Measurements from ENCODE around the gene KLHL29.
A peak's percentile ranks its signal among the peaks of the same experiment; 100 is the strongest.

The KLHL29 gene

GRCh38 chr2:23661276-23662050 is 276.5 kb downstream of the KLHL29 start:
- no peaks in the 10 kb centered on the region for H3K9me3 ChIP-seq (replicated peaks in 1 of 2; ENCODE audit: control insufficient read depth in 2 of 2, insufficient read depth in 1 of 2, low read depth in 1 of 2, low read length in 2 of 2)
- H4K91ac ChIP-seq (ENCODE audit: low read depth, low read length, poor library complexity) = no peak overlapping the region
- H2BK12ac ChIP-seq (ENCODE audit: low read length) = no peak overlapping the region
- H3K9ac ChIP-seq (ENCODE audit: low read depth, low read length, poor library complexity) = no peak overlapping the region
- no peak overlapping the region for H3K14ac ChIP-seq (ENCODE audit: low read length)
- no peak overlapping the region for H2BK15ac ChIP-seq (ENCODE audit: low read length)
- H3K27ac ChIP-seq (replicated peaks; ENCODE audit: low read length) = no peak overlapping the region
- H3K4me2 ChIP-seq (ENCODE audit: insufficient read depth, low read length, poor library complexity, severe bottlenecking) = no peak overlapping the region
- H2AFZ ChIP-seq (ENCODE audit: low read length) = no peak overlapping the region
- no peak overlapping the region for H3K23ac ChIP-seq (ENCODE audit: low read depth, low read length, poor library complexity)
- H3K4me1 ChIP-seq (ENCODE audit: control insufficient read depth in 2 of 2, insufficient read depth in 1 of 2, low read depth in 1 of 2, low read length in 2 of 2) = peaks cover 0 to 12% of the 10 kb centered on the region in 2 donors
- no peak overlapping the region for H4K8ac ChIP-seq (ENCODE audit: low read depth, low read length)
- no peak overlapping the region for H3K4me3 ChIP-seq (ENCODE audit: low read length in 2 of 2)
- no peak overlapping the region for H3K18ac ChIP-seq (ENCODE audit: low read length)
- peaks cover 0 to 7% (median 0%) of the 10 kb centered on the region in 3 experiments for H3K27me3 ChIP-seq (ENCODE audit: control insufficient read depth in 3 of 3, insufficient read depth in 3 of 3, low read depth in 1 of 3, low read length in 3 of 3)
- no peaks in the 10 kb centered on the region for H3K79me1 ChIP-seq (ENCODE audit: low read depth, low read length)
- no peak overlapping the region for H2AK5ac ChIP-seq (ENCODE audit: low read depth, low read length)
- H2BK5ac ChIP-seq (ENCODE audit: low read length) = no peak overlapping the region
- no peak for DNase-seq (ENCODE audit: low spot score)
- no peaks in the 10 kb centered on the region for H3K36me3 ChIP-seq (replicated peaks in 1 of 2; ENCODE audit: control insufficient read depth in 2 of 2, insufficient read depth in 2 of 2, low read length in 2 of 2)
- H3K4ac ChIP-seq (ENCODE audit: low read length) = no peak overlapping the region
- WGBS, 2 donors (ENCODE audit: extremely low coverage in 2 of 2, insufficient read length in 2 of 2, insufficient replicate concordance in 1 of 2) = no CpG with 5 or more reads among the region's 11 CpGs
- H2BK120ac ChIP-seq (ENCODE audit: low read depth, low read length) = no peak overlapping the region

GRCh38 chr2:23662466-23662865 is 277.5 kb downstream of the KLHL29 start:
- Histone ChIP-seq H3K9me3 (replicated peaks in 1 of 2; ENCODE audit: control insufficient read depth in 2 of 2, insufficient read depth in 1 of 2, low read depth in 1 of 2, low read length in 2 of 2) (no peaks in the 10 kb centered on the region), H2BK120ac (ENCODE audit: low read depth, low read length) (no peak overlapping the region), H3K79me1 (ENCODE audit: low read depth, low read length) (no peaks in the 10 kb centered on the region), H4K91ac (ENCODE audit: low read depth, low read length, poor library complexity) (no peak overlapping the region), H3K36me3 (replicated peaks in 1 of 2; ENCODE audit: control insufficient read depth in 2 of 2, insufficient read depth in 2 of 2, low read length in 2 of 2) (no peaks in the 10 kb centered on the region), H2BK5ac (ENCODE audit: low read length) (no peak overlapping the region), H3K18ac (ENCODE audit: low read length) (no peak overlapping the region), H4K8ac (ENCODE audit: low read depth, low read length) (no peak overlapping the region), H3K4me3 (ENCODE audit: low read length in 2 of 2) (no peak overlapping the region), H2AK5ac (ENCODE audit: low read depth, low read length) (peak overlapping the region; percentile 49), H3K27me3 (ENCODE audit: control insufficient read depth in 3 of 3, insufficient read depth in 3 of 3, low read depth in 1 of 3, low read length in 3 of 3) (peaks cover 0 to 7% (median 0%) of the 10 kb centered on the region in 3 experiments), H3K4me1 (ENCODE audit: control insufficient read depth in 2 of 2, insufficient read depth in 1 of 2, low read depth in 1 of 2, low read length in 2 of 2) (peaks cover 0 to 11% of the 10 kb centered on the region in 2 donors), H3K27ac (replicated peaks; ENCODE audit: low read length) (no peak overlapping the region), H2BK12ac (ENCODE audit: low read length) (no peak overlapping the region), H3K4ac (ENCODE audit: low read length) (no peak overlapping the region), H3K9ac (ENCODE audit: low read depth, low read length, poor library complexity) (no peak overlapping the region), H3K23ac (ENCODE audit: low read depth, low read length, poor library complexity) (no peak overlapping the region), H2BK15ac (ENCODE audit: low read length) (no peak overlapping the region), H3K4me2 (ENCODE audit: insufficient read depth, low read length, poor library complexity, severe bottlenecking) (no peak overlapping the region), H3K14ac (ENCODE audit: low read length) (no peak overlapping the region), H2AFZ (ENCODE audit: low read length) (no peak overlapping the region)
- no peak for DNase-seq (ENCODE audit: low spot score)
- no CpG with 5 or more reads among the region's 6 CpGs for WGBS, 2 donors (ENCODE audit: extremely low coverage in 2 of 2, insufficient read length in 2 of 2, insufficient replicate concordance in 1 of 2)

GRCh38 chr2:23662941-23663920 is 278.3 kb downstream of the KLHL29 start:
- H3K9ac ChIP-seq (ENCODE audit: low read depth, low read length, poor library complexity) = peak overlapping the region; percentile 24
- H3K23ac ChIP-seq (ENCODE audit: low read depth, low read length, poor library complexity) = no peak overlapping the region
- H3K27me3 ChIP-seq (ENCODE audit: control insufficient read depth in 3 of 3, insufficient read depth in 3 of 3, low read depth in 1 of 3, low read length in 3 of 3) = peaks cover 0 to 7% (median 0%) of the 10 kb centered on the region in 3 experiments
- H2AK5ac ChIP-seq (ENCODE audit: low read depth, low read length) = peak overlapping the region; percentile 49
- no peak overlapping the region for H3K4me3 ChIP-seq (ENCODE audit: low read length in 2 of 2)
- no peak overlapping the region for H2BK12ac ChIP-seq (ENCODE audit: low read length)
- H3K4me1 ChIP-seq (ENCODE audit: control insufficient read depth in 2 of 2, insufficient read depth in 1 of 2, low read depth in 1 of 2, low read length in 2 of 2) = peaks cover 0 to 5% of the 10 kb centered on the region in 2 donors
- H2BK5ac ChIP-seq (ENCODE audit: low read length) = no peak overlapping the region
- no CpG with 5 or more reads among the region's 46 CpGs for WGBS, 2 donors (ENCODE audit: extremely low coverage in 2 of 2, insufficient read length in 2 of 2, insufficient replicate concordance in 1 of 2)
- peak overlapping the region; percentile 43 for H3K14ac ChIP-seq (ENCODE audit: low read length)
- H4K8ac ChIP-seq (ENCODE audit: low read depth, low read length) = no peak overlapping the region
- DNase-seq (ENCODE audit: low spot score) = no peak
- H3K27ac ChIP-seq (replicated peaks; ENCODE audit: low read length) = no peak overlapping the region
- H4K91ac ChIP-seq (ENCODE audit: low read depth, low read length, poor library complexity) = no peak overlapping the region
- no peaks in the 10 kb centered on the region for H3K79me1 ChIP-seq (ENCODE audit: low read depth, low read length)
- H3K18ac ChIP-seq (ENCODE audit: low read length) = peak overlapping the region; percentile 65
- H3K4me2 ChIP-seq (ENCODE audit: insufficient read depth, low read length, poor library complexity, severe bottlenecking) = no peak overlapping the region
- H2BK15ac ChIP-seq (ENCODE audit: low read length) = no peak overlapping the region
- H2BK120ac ChIP-seq (ENCODE audit: low read depth, low read length) = no peak overlapping the region
- no peaks in the 10 kb centered on the region for H3K9me3 ChIP-seq (replicated peaks in 1 of 2; ENCODE audit: control insufficient read depth in 2 of 2, insufficient read depth in 1 of 2, low read depth in 1 of 2, low read length in 2 of 2)
- H3K4ac ChIP-seq (ENCODE audit: low read length) = no peak overlapping the region
- H2AFZ ChIP-seq (ENCODE audit: low read length) = no peak overlapping the region
- H3K36me3 ChIP-seq (replicated peaks in 1 of 2; ENCODE audit: control insufficient read depth in 2 of 2, insufficient read depth in 2 of 2, low read length in 2 of 2) = no peaks in the 10 kb centered on the region
